T-helper 2 cell (primary cell): ENCODE data around the gene PRKAG2.
A peak's percentile ranks its signal among the peaks of the same experiment; 100 is the strongest.
"Not testable (repeated sequence)": the region's sequence is repeated elsewhere in the genome, so short reads cannot be mapped to it uniquely, and the experiment has no call there.

Experiments used
- DNase-seq, 5 experiments: peaks; one replicate each; pipeline versions ENCODE4 v3.0.0 to v3.0.0-alpha.2; 2012 to 2022

PRKAG2 gene

GRCh38 chr7:151762583-151763245 is 114.2 kb downstream of the PRKAG2 start:
- no peak for DNase-seq

GRCh38 chr7:151761957-151762356 is 115.0 kb downstream of the PRKAG2 start:
- DNase-seq: no peak

GRCh38 chr7:151761231-151761630 is 115.7 kb downstream of the PRKAG2 start:
- DNase-seq: no peak

GRCh38 chr7:151759591-151760042 is 117.3 kb downstream of the PRKAG2 start:
- peak in 3 of 5 experiments; percentile 17 to 63 (median 30) for DNase-seq

GRCh38 chr7:151758622-151759540 is 118.0 kb downstream of the PRKAG2 start:
- DNase-seq: no peak

DNA sequence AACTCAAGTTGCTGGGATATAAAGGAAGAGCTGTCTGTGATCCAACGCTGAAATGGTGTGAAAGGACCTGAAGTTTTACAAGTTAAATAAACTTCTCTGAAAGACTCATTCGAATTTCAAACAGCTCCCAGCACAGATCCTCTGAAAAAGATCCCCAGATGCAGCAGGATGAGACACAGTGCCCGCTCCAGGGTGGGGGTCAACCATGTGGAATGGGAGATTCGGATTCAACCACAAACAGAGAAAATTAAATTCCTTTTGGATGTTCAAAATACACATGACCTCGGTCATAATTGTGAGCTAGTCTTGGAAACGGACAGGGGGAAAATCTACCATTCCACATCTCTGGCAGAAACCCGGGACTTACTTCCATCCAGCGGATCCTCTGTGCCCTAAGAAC is 119.6 kb downstream of the PRKAG2 start:
- DNase-seq: no peak

GRCh38 chr7:151756866-151757265 is 120.0 kb downstream of the PRKAG2 start:
- no peak for DNase-seq

GRCh38 chr7:151756076-151756731 is 120.7 kb downstream of the PRKAG2 start:
- peak in 4 of 5 experiments; percentile 33 to 91 (median 38) for DNase-seq

DNA sequence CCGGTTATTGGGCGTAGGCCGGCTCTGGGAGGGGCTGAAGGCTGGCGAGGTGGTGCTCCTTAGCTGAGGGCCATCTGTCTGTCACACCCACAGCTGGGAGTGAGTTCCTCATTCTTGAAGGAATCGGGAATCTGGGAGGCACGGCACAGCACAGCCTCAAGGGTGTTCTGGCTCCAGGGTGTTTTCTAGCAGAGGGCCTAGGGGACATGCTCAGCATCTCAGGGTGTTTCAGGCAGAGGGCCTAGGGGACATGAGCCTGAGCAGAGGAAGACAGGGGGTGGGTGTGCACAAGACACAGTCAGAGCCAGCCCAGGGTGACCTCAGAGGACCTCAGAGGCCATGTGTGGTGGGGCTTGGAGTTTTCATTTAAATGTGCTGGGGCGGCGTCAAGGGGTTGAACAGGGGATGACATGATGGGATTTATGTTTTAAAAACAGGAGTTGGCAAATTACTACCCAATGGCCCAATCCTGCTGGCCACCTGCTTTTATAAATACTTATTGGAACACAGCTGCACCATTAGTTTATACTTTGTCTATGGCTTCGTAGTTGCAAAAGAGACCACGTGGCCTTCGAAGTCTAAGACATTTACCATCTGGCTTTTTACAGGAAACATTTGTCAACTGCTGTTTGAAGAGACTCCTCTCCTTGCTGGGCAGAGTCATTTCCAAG is 121.6 kb downstream of the PRKAG2 start:
- no peak for DNase-seq

- DNase-seq: no peak
Observed at GRCh38 chr7:151754688-151755130, 122.2 kb downstream of the PRKAG2 start.

DNA sequence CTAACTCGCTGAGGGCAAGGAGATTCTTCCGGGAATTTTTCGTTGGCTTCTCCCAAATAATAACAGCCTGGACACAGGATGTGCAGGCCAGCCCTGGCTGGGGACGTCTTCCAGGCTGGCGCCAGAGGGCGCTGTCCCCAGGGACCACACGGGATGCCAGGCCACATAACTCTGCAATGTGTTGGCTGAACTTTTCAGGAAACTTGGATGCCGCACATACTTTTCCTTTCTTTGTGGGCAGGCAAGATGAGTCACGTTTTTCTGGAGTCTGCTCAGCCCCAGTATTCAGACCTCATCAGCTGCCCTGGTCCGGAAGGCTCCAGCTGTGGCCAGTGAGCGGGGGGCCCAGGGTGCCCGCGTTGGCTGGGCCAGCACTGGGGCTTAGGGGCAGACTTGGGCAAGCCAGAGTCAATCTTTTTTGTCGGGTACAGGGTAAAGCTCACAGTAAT is 122.7 kb downstream of the PRKAG2 start:
- DNase-seq: no peak

DNA sequence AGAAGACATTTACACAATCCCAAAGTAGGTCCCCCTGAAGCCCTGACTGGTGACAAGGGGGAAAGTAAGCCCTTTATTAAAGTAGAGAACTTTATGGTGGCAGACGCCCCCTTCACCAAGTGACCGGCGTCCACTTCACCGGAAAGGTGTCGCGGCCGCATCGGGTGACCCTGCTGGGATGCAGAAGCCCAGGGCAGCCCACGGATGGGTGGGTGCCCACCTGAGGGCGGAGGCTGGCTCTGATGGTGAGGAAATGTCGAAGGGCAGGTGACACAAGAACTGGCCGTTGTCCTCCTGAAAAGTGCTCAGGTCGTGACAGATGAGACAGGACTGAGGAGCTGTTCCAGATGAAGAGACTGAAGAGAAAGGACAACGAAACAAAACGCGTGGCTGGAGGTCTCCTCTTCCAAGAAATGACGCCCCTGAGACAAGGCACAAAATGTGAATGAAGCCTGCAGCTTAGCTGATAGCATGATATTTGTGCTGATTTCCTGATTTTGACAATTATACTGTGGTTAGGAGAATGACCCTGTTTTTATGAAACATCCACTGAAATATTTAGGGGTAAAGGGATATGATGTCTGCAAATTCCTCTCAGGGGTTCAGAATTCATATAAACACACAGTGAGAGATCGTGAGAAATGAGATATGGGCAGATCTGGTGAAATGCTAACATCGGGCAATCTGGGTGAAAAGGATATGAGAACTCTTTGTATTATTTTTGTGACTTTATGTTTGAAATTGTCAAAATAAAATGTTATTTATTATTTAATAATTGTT is 123.9 kb downstream of the PRKAG2 start:
- DNase-seq: no peak

DNA sequence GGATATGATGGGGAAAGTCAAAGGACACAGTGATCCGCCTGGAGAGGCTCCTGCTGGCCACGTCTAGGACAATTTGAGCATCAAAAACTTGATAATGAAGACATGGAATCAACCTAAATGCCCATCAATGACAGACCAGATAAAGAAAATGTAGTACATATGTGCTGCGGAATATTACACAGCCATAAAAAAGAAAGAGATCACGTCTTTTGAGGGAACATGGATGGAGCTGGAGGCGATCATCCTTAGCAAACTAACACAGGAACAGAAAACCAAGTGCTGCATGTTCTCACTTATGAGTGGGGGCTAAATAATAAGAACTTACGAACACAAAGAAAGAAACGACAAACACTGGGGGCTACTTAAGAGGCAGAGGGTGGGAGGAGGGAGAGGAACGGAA is 124.9 kb downstream of the PRKAG2 start:
- no peak for DNase-seq

GRCh38 chr7:151748733-151749132 is 128.2 kb downstream of the PRKAG2 start:
- DNase-seq: no peak

DNA sequence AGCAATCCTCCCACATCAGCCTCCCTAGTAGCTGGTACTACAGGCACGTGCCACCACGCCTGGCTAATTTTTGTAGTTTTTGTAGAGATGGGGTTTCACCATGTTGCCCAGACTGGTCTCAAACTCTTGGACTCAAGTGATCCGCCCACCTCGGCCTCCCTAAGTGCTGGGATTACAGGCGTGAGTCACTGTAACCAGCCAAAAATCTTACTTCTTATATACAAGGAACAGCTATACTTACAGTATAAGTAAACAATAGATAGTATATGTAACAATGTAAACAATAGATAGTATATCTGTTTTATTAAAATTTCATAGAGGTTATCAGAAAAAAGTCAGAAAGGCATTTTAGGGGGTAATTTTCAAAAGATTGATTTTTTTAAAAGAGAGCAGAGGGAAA is 128.9 kb downstream of the PRKAG2 start:
- DNase-seq: not testable (repeated sequence)

DNA sequence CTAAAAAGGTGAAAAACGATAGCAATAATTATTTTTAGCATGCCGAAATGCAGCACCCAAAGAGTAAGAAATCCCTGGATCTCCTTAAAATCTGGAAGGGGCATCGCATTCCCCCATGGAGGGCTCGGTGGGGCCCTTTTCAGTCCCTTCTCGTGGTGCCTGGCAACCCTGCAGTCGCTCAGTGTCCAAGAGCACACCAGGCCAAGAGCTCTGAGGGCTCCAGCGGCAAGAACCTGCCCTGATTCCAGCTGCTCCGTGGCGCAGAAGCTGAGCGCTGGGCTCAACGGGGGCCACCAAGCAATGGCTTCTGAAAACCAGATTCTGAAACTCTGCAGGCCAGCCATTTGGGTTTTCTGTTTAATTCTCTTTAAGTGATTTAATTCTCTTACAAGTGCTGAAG is 131.2 kb downstream of the PRKAG2 start:
- no peak for DNase-seq

DNA sequence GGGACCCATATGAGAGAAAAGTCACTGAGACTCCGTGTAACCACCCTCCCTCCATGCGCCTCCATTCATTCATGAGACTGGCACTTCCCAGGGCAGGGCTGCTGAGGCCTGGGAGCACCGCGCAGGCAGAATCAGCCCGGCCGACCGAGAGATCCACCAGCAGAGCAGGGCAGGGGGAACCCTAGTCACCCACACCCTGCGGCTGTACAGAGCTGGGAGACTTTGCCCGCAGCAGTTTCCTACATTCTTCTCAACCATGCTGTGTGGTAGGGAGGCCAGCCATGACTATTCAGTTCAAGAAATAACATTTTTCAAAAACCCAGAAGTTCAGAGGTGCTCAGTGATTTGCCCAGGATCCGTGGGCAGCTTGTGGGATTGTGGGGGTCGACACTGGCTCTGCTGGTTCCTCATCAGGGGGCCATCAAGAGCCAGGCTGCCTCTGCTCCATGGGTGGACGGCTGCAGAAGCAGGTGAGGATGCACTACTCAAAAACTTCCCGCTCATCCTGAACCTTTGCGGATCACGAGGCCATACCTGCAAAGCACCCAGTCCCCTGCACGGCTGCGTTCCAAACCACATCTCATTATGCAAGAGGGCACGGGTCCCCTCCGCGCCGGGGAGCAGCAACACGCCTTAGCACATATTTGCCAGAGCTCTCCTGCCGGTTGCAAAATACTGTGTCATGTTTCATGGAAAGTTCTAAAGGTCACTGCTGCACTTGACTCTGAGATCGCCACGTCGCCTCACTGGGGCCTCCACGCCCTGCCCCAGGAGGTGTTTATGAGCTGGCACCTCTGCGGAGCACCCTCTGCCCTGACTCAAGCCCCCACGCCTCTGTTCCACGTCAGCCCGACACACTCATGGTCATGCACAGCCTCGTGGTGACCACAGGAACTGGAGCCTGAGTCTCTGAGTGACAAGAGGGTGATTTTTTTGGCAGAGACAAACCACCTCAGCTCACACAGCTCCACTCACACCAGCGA is 132.0 kb downstream of the PRKAG2 start:
- DNase-seq: peak in 1 of 5 experiments; percentile 55

DNA sequence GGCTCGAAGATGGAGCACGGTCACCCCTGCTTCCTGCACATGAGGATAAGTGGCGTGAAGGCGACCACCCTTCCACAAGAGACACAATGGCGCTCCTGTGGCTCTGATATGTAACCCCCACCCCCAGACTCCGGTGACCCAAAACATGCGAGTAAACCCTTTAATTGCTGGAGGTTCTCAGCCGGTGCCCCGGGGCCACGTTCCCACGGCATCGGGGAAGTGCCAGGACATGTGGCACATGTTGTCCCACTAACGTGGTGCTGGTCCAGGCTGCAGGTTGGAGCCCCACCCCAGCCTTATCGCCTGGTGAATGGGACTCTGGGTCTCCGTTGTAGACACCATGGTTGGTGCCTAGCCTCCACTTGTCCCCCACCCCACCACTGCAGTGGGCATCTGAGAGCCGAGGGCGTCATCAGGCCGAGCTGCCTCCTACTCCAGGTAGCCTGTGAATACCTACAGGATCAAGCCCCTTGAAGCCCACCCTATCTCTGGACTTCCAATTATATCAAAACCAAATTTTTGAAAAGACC is 132.8 kb downstream of the PRKAG2 start:
- no peak for DNase-seq

DNA sequence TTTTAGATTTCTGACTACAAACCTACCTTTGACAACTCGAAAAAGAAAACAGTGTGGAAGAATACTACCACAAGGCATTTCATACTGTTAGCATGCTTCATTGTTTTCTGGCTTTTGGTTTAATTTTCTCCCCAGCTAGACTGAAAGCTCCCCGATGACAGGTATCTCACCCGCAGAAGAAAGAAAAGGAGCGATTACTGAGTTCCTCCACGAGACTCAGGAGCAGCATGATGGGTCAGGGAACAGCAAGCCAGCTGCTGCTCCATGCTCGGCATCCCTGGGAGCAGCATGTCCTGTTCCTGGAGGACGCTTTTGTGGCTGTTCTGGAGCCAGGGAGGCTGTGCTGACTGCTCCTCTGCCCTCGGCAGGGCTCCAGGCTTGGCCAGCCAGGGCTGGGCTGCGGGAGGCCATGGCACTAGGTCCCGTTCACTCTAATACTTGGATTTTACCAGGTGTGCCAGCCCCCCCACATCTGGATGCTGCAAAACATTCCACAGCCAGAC is 133.4 kb downstream of the PRKAG2 start:
- no peak for DNase-seq
